H9 (cell line): ENCODE measurements around the gene BRF1. TPM values are rescaled to one million over a fixed set of nuclear protein-coding genes. Genes with fewer than 3 reads are reported as not detected.

Experiments used
- DNase-seq: peaks from one replicate; pipeline ENCODE4 v3.0.0-alpha.2; 2017
- H2AFZ ChIP-seq: one replicate; pipeline ENCODE4 v1.6.1; 2013; ENCODE audit warnings: mild to moderate bottlenecking, low read length, control low read depth, moderate library complexity
- H2AK5ac ChIP-seq: 2 replicates; pipeline ENCODE4 v1.6.1; 2013; ENCODE audit warnings: low read length, control low read depth, mixed read lengths; ENCODE audit not compliant: insufficient read length
- H2BK120ac ChIP-seq: one replicate; pipeline ENCODE4 v1.6.1; 2013; ENCODE audit warnings: low read depth, mild to moderate bottlenecking, low read length, control low read depth, inconsistent platforms; ENCODE audit not compliant: poor library complexity, severe bottlenecking
- H2BK12ac ChIP-seq: 2 replicates; pipeline ENCODE4 v1.6.1; 2013; ENCODE audit warnings: low read length, control low read depth, mixed read lengths, low read depth; ENCODE audit not compliant: insufficient read length
- H2BK15ac ChIP-seq: 2 replicates; pipeline ENCODE4 v1.6.1; 2013; ENCODE audit warnings: low read depth, low read length, control low read depth
- H2BK20ac ChIP-seq: one replicate; pipeline ENCODE4 v1.6.1; 2013; ENCODE audit warnings: low read depth, mild to moderate bottlenecking, low read length, control low read depth, inconsistent platforms; ENCODE audit not compliant: poor library complexity, severe bottlenecking
- H2BK5ac ChIP-seq: 2 replicates; pipeline ENCODE4 v1.6.1; 2013; ENCODE audit warnings: low read length, control low read depth, mixed read lengths; ENCODE audit not compliant: insufficient read length
- H3K14ac ChIP-seq: 2 replicates; pipeline ENCODE4 v1.6.1; 2013; ENCODE audit warnings: low read length, control low read depth; ENCODE audit not compliant: insufficient read depth
- H3K18ac ChIP-seq: 2 replicates; pipeline ENCODE4 v1.6.1; 2013; ENCODE audit warnings: low read depth, mild to moderate bottlenecking, mixed read lengths, low read length, control low read depth; ENCODE audit not compliant: insufficient read length
- H3K23ac ChIP-seq: 2 replicates; pipeline ENCODE4 v1.6.1; 2013; ENCODE audit warnings: low read length, control low read depth, mixed read lengths, low read depth; ENCODE audit not compliant: insufficient read length
- H3K23me2 ChIP-seq: 2 replicates; pipeline ENCODE4 v1.6.1; 2013; ENCODE audit warnings: low read depth, mild to moderate bottlenecking, mixed read lengths, low read length, control low read depth; ENCODE audit not compliant: insufficient read length, poor library complexity, severe bottlenecking
- H3K27ac ChIP-seq: 2 replicates; pipeline ENCODE4 v1.5.1; 2013; ENCODE audit warnings: low read length, control low read depth, mixed read lengths, low read depth; ENCODE audit not compliant: insufficient read length
- H3K27me3 ChIP-seq: 2 replicates; pipeline ENCODE4 v1.6.1; 2013; ENCODE audit warnings: low read length, control low read depth, inconsistent platforms; ENCODE audit not compliant: insufficient read depth
- H3K4ac ChIP-seq: 2 replicates; pipeline ENCODE4 v1.6.1; 2013; ENCODE audit warnings: low read depth, mild to moderate bottlenecking, control low read depth, inconsistent platforms, low read length, moderate library complexity
- H3K4me1 ChIP-seq: 2 replicates; pipeline ENCODE4 v1.6.1; 2013; ENCODE audit warnings: low read length, control low read depth, inconsistent platforms; ENCODE audit not compliant: insufficient read depth
- H3K4me2 ChIP-seq: 2 replicates; pipeline ENCODE4 v1.6.1; 2013; ENCODE audit warnings: low read length, control low read depth, mixed read lengths; ENCODE audit not compliant: insufficient read length, insufficient read depth
- H3K56ac ChIP-seq: 2 replicates; pipeline ENCODE4 v1.6.1; 2013; ENCODE audit warnings: low read depth, mild to moderate bottlenecking, mixed read lengths, low read length, control low read depth; ENCODE audit not compliant: insufficient read length
- H3K79me1 ChIP-seq: 2 replicates; pipeline ENCODE4 v1.6.1; 2013; ENCODE audit warnings: low read depth, mild to moderate bottlenecking, moderate library complexity, low read length, control low read depth, inconsistent platforms; ENCODE audit not compliant: insufficient read depth, poor library complexity, severe bottlenecking
- H3K79me2 ChIP-seq: 2 replicates; pipeline ENCODE4 v1.6.1; 2013; ENCODE audit warnings: low read length, control low read depth, inconsistent platforms; ENCODE audit not compliant: insufficient read depth
- H3K9ac ChIP-seq: 2 replicates; pipeline ENCODE4 v1.6.1; 2013; ENCODE audit warnings: low read length, control low read depth, mixed read lengths; ENCODE audit not compliant: insufficient read length; ENCODE audit errors: extremely low read depth
- H3K9me3 ChIP-seq: one replicate; pipeline ENCODE4 v1.6.1; 2013; ENCODE audit warnings: low read depth, low read length, inconsistent platforms; ENCODE audit not compliant: control insufficient read depth
- H3T11ph ChIP-seq: one replicate; pipeline ENCODE4 v1.6.1; 2013; ENCODE audit warnings: mild to moderate bottlenecking, low read length, control low read depth, inconsistent platforms
- H4K20me1 ChIP-seq: one replicate; pipeline ENCODE4 v1.6.1; 2013; ENCODE audit not compliant: control insufficient read depth, insufficient read length, insufficient read depth
- H4K5ac ChIP-seq: 2 replicates; pipeline ENCODE4 v1.6.1; 2013; ENCODE audit warnings: low read depth, mild to moderate bottlenecking, mixed read lengths, low read length, control low read depth; ENCODE audit not compliant: insufficient read length
- H4K8ac ChIP-seq: replicated peaks from 2 replicates; pipeline ENCODE4 v1.6.1; 2013; ENCODE audit warnings: low read length, control low read depth, mixed read lengths, low read depth; ENCODE audit not compliant: insufficient read length
- H4K91ac ChIP-seq: 2 replicates; pipeline ENCODE4 v1.6.1; 2013; ENCODE audit warnings: low read depth, mild to moderate bottlenecking, moderate library complexity, mixed read lengths, low read length, control low read depth; ENCODE audit not compliant: insufficient read length
- H3K27ac Mint-ChIP-seq, 3 experiments: 2 replicates in 2 of 3; 3 replicates in 1 of 3; pipeline ENCODE4 v1.8.0; 2020 to 2021; ENCODE audit warnings: mixed read lengths in 3 of 3, mild to moderate bottlenecking in 1 of 3, moderate library complexity in 1 of 3
- H3K27me3 Mint-ChIP-seq: 2 replicates; pipeline ENCODE4 v1.8.0; 2021; ENCODE audit warnings: low read depth, mild to moderate bottlenecking, moderate library complexity, mixed read lengths
- H3K36me3 Mint-ChIP-seq, 3 experiments: 2 replicates in 2 of 3; 3 replicates in 1 of 3; pipeline ENCODE4 v1.8.0; 2020 to 2021; ENCODE audit warnings: low read depth in 3 of 3, mixed read lengths in 3 of 3; ENCODE audit not compliant: insufficient read depth in 1 of 3
- H3K4me1 Mint-ChIP-seq, 2 experiments: 2 replicates each; pipeline ENCODE4 v1.8.0; 2020; ENCODE audit warnings: mixed read lengths in 2 of 2
- H3K4me3 Mint-ChIP-seq, 2 experiments: 2 replicates in 1 of 2; 3 replicates in 1 of 2; pipeline ENCODE4 v1.8.0; 2020 to 2021; ENCODE audit warnings: mild to moderate bottlenecking in 2 of 2, mixed read lengths in 2 of 2, moderate library complexity in 1 of 2
- H3K9me3 Mint-ChIP-seq, 2 experiments: 2 replicates in 1 of 2; 3 replicates in 1 of 2; pipeline ENCODE4 v1.8.0; 2020; ENCODE audit warnings: mild to moderate bottlenecking in 2 of 2, mixed read lengths in 2 of 2, moderate library complexity in 1 of 2
- CTCF ChIP-seq: fragments of 200-600 bp; sonication (generic); conservative IDR thresholded peaks from 3 replicates; pipeline ENCODE4 v1.8.0; 2021; ENCODE audit warnings: antibody characterized with exemption, mild to moderate bottlenecking
- WGBS: extraction: QIAGEN DNeasy Blood & Tissue Kit; methylation state at CpG from one replicate; pipeline ENCODE4 v1.1.7; 2013; ENCODE audit warnings: missing lambda C conversion rate, low lambda C conversion rate, mixed read lengths; ENCODE audit not compliant: insufficient read length; ENCODE audit errors: extremely low coverage; 5-methylcytosine and 5-hydroxymethylcytosine counted together
- total RNA-seq: library from RNA; stranded (reverse); gene quantifications from 2 replicates; pipeline ENCODE4 v1.2.1, GENCODE V29; 2021

BRF1 gene
- total RNA-seq, 1 experiment from 2014 or later = 28.3 TPM

GRCh38 chr14:105343194-105343593, 42.4 kb upstream of the BRF1 start:
- Histone ChIP-seq H4K91ac (no peak overlapping the region), H3K4ac (no peak overlapping the region), H3K23ac (no peak overlapping the region), H2BK5ac (no peak overlapping the region), H4K20me1 (no peaks in the 10 kb centered on the region), H3K56ac (no peak overlapping the region), H3K9ac (no peak overlapping the region), H2AK5ac (no peak overlapping the region), H4K5ac (no peak overlapping the region), H3K79me2 (peaks cover 8% of the 10 kb centered on the region; the same call in 1 of the 2 replicates), H2BK12ac (no peak overlapping the region), H3T11ph (no peak overlapping the region), H2BK15ac (no peak overlapping the region), H3K23me2 (no peaks in the 10 kb centered on the region), H2BK20ac (no peak overlapping the region), H3K4me2 (no peak overlapping the region), H3K18ac (no peak overlapping the region), H3K4me1 (no peaks in the 10 kb centered on the region), H3K27ac (no peak overlapping the region), H2BK120ac (no peak overlapping the region), H2AFZ (no peak overlapping the region), H3K14ac (no peak overlapping the region), H3K27me3 (no peaks in the 10 kb centered on the region), H3K79me1 (no peaks in the 10 kb centered on the region), H3K9me3 (no peaks in the 10 kb centered on the region), H4K8ac (no peak overlapping the region)
- H3K36me3 Mint-ChIP-seq = peaks cover 4 to 5% (median 5%) of the 10 kb centered on the region in 3 experiments; a peak in 5 of 7 replicates
- H3K4me1 Mint-ChIP-seq = peaks cover 21 to 36% of the 10 kb centered on the region in 2 experiments
- no CpG with 5 or more reads among the region's 7 CpGs for WGBS
- no peak for TF ChIP-seq CTCF
- no peak for DNase-seq
- no peak overlapping the region; a peak in 1 of 7 replicates for H3K27ac Mint-ChIP-seq
- no peaks in the 10 kb centered on the region for H3K27me3 Mint-ChIP-seq
- H3K9me3 Mint-ChIP-seq = peaks cover 9 to 14% of the 10 kb centered on the region in 2 experiments; a peak in 3 of 5 replicates
- no peak overlapping the region for H3K4me3 Mint-ChIP-seq
